GM11168 (cell line): ENCODE measurements around the gene SLC46A2.

Source experiments
- in situ Hi-C: fragments of 300-500 bp; cut with MboI; formaldehyde crosslinking; loops from one replicate; pipeline ENCODE4 v1.12.0; 2022; ENCODE audit warnings: low sequenced_read_pairs; ENCODE audit not compliant: unreplicated experiment

Gene SLC46A2

DNA sequence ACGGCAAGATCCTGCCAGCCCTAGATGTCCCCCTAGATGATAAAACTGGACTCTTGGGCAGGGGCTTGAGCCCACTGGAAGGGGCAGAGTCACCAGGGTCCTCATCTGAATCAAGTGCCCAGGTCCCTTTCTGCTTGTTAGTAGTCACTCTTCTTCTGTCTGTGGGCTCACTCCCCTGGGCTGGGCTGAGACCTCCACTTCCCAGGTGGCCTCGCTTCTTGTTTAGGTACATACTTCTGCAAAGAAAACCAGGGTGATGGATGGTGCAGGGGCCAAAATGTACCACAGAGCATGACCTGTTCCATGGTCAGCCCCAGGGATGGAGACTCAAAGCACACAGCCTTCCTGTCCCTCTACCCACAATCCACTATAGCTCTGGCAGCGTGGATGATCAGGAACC is 845 bp upstream of the SLC46A2 start:
- in situ Hi-C loops = no loop called here

DNA sequence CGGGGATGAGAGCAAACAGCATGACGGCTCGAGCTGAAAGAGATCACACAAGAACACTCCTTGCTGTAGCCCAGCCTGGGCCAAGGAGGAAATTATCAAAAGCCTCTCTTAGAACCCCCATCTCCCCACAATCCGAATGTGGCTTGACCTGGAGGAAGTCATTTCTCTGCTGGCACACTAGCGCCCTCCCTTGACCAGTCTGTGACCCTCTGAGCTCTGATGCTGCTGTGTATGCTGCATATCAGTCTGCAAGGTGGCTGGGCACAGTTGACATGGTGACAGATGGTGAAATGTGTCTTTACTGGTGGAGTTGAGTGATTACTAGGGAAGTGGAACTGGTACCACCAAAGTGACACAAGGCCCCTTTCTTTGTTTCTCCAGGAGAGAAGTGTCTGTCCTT is 3.3 kb downstream of the SLC46A2 start:
- in situ Hi-C loops = no loop called here

DNA sequence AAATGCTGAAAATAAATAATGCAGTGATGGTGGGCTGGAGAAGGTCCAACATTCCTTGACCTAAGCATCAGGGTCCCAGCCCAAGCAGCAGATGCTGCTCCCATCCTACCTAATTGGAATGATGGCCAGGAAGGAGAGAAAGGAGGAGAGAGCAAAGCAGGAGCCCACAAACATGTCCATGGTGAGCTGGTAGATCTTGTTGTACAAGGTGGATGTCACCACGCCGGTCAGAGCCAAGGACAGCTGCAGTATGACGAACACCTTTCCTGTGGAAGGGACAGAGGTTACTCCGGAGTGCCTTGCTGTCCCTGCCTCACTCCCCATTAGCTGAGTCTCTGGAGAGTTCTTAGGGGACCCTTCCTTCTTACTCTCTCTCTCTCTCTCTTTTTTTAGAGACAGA is 4.3 kb downstream of the SLC46A2 start:
- in situ Hi-C loops = no loop called here

DNA sequence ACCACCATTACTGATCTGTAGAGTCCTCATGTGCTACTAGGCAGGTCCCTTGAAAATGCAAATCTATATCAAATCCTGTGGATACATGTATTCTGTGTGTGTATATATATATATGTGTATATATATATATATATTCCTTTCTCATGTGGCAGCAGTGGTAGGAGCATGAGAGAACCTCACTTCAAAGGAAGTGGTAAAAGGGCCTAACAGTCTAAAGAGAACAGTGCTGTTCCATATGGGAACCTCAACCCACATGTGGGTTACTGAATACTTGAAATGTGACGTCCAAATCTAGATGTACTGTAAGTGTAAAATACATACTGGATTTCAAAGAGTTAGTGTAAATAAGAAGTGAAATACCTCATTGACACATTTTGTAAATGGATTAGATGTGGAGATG is 5.4 kb downstream of the SLC46A2 start:
- in situ Hi-C loops = no loop called here

DNA sequence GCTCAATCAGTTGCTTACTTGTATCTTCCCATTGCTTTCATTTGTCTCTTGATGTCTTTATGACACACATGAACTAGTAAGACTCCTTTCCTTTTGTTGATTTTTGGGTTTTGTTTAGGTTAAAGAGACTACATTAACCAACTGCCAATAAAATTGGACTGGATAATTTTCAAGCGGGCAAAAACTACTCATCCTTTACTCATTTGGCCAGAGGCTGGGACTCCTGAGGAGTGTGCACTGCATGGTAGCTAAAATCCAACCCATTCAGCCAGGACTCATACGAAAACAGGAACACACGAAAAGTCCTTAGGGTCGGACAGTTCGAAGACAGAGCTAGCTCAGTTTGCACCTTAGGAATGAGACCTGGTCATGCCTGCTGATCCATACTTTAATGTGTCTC is 6.0 kb downstream of the SLC46A2 start:
- in situ Hi-C loops = no loop called here

DNA sequence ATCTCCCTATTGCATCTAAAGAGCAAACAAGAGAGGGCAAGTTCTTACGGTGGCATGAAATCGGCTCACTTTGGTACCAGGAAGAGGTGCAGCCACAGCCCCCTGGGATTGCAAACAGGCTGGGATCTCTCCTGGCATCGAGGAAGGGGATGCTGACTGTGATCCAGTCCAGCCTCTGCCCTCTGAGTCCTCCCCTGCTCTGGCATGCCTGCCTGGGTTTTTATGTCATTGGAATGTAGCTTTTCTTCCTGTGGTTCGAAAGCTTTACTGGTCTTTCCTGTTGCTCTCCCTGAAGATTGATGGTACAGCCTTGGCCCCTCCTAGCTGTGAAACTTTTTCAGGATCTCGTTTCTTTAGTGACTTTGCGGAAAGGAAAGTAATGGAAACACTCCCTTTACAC is 6.6 kb downstream of the SLC46A2 start:
- in situ Hi-C loops = no loop called here

DNA sequence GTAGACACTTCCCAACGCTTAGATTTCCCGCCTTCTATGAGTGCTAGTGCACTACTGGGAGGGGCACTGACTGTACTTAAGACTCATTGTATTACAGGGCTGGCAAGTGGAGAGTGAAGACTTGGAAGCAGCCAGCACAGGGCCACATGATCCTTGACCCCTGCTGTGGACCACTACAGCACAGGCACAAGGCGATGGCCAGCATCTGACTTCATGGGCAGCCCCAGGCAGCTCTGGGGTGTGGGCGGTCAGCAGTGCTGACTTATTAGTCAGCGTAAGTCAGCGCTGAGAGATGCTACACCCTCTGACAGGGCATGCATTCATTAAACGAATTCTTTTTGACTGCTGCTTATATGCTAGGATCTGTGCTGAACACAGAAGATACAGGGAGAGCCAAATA is 9.3 kb downstream of the SLC46A2 start:
- in situ Hi-C loops = no loop called here

DNA sequence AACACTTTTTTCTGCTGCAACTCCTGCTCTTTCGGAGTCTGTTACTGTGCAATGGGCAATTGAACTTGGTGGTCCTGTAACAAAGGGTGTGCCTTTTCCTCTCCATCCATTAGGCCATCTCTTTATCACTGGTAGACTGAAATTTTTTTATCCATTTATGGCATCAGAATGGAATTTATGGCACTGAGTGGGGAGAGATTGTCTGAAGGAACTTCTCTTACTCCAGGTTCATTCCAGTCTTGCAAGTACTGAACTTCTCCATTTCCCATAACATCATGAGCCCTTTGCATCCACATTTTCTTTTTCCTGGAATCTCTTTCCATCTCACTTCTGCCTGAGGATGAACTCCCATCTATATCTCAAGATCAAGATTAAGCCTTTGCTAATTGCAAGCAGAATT is 10.0 kb downstream of the SLC46A2 start:
- in situ Hi-C loops = no loop called here

DNA sequence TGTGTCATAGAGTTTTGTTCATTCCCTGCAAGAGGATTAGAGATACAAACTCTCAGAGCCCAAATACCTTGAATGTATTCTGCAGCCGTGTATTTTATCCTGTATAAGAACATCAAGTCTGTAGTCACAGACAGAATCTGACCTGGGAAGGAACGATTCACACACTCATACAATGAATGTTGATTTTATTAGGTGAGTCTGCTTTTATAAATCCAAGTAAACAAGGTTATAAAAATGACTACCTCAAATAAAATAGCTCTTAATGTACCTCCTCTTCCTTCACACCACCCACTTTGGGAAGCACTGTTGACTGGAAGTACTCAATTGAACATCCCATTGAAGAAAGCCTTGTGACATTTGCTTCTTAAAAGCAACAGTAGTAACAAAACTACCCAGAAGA is 11.9 kb downstream of the SLC46A2 start:
- in situ Hi-C loops = no loop called here

DNA sequence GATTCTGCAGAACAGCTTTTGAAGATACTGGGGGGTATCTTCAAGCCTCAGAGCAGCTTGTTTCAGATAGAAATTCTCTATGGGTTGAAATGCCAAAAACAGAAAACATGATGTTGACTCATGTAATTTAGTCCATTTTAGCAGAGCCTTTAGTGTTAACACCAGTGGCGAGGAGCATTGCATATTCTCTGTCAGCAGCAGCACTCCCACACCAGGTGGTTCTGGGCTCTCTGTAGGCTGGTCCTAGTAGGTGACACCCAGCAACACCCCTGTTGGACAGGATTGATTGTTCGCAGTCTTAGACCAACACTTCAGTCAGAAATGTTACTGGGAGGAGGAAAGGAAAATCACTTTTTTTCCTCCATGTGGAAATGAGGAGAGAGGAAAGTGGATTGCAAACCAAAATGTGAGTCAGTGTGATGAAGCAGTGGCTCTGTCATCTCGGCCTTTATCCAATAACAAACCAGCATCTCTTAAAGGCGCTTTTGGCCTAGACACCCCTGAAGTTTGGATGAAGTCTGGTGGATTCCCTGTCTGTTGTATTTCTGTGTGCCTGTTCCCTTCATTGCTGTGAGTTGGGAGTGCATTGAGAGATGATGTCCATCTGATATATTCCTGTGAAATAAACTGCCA is 16.8 kb downstream of the SLC46A2 start:
- in situ Hi-C loops = no loop called here

DNA sequence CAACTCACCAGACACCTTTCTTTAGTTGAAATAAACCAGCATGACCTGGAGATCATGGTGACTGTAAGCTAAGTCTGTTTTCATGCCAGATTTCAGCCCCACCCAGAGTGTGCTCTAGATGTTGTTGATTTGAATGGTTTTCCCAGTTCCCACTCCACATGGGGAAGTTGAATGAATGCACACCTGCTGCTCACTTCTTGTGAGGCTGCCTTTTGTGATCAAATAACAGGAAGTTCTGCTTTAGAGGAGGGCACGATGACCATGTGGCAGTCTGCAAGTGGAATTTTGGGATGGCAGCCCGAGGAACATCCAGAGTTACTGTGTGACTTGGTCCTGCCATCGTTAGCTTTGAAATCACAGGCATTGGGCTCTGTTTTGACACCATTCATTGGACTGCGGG is 18.7 kb downstream of the SLC46A2 start:
- in situ Hi-C loops = no loop called here

DNA sequence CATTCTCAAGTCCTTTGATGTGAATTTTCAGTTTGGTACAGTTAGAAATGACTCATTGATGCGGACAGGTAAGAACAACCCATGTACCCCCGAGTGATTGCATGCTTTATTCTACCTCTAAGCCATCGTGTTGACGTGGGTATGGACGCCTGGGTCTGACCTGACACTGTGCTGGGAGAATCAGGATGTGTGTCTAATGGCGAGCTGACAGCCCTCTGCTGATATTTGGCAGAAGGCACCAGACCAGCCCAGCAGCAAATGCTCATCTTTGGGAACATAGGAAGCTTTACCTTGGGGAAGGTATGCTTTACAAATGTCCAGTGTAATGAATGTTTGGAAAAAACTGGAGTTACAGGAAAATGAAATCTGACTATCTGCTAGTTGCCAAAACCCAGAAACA is 20.1 kb downstream of the SLC46A2 start:
- in situ Hi-C loops = no loop called here

DNA sequence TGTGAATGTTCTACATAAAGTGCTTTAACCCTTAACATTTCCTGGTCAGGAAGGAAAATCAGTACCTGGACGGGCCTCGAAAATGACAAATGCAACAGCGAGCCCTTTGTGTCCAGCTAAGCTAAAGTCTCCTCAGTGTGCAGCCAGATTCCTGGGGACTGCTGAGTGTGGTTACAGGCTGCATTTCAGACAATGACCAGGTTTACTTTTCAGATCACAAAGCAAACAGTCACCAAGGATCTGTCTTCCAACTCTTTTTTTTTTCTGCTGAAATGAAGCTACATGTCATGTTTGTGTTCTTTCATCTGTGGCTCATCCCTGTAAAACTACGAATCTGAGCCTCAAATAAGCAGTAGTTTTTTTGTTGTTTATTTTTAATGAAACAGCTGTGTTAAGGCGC is 20.8 kb downstream of the SLC46A2 start:
- in situ Hi-C loops = no loop called here

DNA sequence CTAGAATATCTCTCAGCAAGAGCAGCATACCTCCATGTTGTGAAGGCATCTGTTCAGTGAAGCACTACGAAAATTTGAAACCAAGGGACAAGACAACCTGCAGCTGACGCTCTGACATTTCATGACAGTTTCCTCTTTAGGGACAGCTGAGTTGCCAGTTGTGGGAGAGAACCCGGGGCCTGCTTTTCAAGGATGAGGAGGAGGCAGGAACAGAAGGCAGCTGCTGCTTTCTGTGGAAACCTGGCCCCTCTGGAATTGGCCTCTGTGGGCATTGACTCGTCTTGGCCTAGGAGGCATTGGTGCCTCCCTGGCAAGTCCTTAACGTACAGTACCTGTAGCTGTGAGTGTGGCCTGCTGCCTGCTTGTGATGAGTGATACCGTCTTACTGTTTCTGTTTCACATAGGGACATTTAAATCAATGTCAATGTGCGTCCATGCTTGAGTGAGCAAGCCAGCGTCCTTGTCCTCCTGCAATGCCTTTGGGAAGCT is 21.6 kb downstream of the SLC46A2 start:
- in situ Hi-C loops = no loop called here

DNA sequence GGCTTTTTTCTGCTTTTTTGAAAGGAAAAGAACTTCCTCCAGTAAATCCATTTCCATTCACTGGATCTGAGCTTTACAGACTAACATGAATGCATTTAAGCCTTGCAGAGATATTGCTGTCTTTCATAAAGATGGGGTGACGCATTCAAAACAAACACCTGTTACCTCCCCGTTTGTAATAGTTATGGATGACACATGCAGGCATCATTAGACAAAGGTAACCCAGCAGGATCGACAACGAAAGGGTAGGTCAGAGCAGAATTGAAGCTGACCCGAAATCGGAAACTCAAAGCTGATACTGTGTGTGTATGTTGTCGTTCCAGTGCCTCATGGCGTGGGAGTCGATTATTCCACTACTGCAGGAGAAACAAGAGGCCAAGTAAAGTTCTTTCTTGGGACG is 22.2 kb downstream of the SLC46A2 start:
- in situ Hi-C loops = no loop called here

DNA sequence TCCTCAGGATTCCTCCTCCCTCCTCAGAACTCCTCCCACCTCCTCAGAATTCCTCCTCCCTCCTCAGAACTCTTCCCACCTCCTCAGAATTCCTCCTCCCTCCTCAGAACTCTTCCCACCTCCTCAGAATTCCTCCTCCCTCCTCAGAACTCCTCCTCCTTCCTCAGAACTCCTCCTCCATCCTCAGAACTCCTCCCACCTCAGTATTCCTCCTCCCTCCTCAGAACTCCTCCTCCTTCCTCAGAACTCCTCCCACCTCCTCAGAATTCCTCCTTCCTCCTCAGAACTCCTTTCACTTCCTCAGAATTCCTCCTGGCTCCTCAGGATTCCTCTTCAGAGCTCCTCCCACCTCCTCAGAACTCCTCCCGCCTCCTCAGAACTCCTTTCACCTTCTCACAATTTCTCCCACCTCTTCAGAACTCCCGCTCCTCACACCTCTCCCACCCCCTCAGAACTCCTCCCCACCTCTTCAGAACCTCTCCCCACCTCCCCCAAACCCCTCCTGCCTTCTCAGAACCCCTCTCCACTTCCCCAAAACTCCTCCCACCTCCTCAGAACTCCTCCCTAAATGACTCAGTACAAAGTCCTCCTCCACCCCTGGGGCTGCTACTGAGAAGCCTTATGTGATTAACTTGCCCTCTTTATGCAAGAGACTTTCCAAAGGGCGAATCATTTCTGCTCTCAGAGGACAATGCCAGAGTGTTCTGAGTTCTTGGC is 23.2 kb downstream of the SLC46A2 start:
- in situ Hi-C loops = no loop called here

DNA sequence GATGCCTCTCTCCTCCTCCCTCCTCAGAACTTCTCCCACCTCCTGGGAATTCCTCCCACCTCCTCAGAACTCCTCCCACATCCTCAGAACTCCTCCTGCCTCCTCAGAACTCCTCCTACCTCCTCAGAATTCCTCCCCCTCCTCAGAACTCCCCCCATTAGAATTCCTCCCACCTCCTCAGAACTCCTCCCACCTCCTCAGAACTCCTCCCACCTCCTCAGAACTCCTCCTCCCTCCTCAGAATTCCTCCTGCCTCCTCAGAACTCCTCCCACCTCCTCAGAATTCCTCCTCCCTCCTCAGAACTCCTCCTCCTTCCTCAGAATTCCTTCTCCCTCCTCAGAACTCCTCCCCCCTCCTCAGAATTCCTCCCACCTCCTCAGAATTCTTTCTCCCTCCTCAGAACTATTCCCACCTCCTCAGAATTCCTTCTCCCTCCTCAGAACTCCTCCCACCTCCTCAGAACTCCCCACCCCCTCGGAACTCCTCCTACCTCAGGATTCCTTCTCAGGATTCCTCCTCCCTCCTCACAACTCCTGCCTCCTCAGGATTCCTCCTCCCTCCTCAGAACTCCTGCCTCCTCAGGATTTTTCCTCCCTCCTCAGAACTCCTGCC is 23.9 kb downstream of the SLC46A2 start:
- in situ Hi-C loops = no loop called here

DNA sequence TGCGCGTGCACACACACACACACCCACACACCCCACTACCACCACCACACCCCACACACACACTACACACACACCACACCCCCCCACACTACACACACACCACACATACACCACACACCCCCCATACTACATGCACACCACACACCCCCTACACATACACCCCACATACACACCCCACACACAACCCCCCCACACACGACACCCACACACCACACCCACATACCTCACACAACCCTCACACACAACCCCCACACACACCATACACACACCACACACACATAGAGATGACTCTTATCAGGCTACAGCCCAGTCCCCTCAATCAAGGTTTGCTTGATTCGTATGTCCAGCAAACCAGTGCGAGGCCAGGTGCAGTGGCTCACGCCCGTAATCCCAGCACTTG is 25.7 kb downstream of the SLC46A2 start:
- in situ Hi-C loops = no loop called here

DNA sequence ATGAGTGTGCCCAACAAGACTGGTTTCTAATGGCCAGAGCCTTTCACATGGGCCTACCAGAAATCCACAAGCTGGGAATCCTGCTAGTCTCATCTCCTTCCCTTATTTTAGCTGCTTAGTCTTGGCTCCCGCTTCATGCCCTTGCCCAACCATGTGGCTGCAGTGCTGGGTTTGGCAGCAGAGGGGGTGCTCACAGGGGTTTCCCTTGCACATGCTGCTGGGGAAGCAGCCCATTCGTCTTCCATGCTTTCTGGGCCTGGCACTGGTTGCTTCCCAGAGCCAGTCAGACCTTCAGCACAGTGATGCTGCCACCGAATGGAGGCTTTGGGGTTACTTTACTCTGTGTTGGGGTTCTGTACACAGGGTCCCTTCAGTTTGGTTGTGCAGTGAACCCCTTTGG is 26.3 kb downstream of the SLC46A2 start:
- in situ Hi-C loops = no loop called here

DNA sequence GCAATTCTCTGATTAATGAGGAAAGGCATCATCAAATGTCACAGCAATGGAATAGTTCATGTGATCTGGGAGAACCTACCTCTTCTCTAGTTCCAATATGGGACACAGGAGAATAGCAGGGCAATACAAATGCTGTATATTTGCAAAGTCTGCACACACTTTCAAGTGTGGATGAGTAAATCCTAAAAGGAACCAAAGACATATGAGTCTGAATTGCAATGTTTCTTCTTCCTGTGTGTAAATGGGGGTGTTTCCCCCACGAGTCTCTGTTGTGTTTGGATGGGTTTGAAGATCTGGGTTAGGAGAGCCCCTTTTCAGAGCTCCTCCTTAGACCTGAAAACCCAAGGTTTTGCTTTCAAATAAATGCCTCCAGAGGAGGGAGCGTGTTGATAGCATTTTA is 26.9 kb downstream of the SLC46A2 start:
- in situ Hi-C loops = no loop called here

DNA sequence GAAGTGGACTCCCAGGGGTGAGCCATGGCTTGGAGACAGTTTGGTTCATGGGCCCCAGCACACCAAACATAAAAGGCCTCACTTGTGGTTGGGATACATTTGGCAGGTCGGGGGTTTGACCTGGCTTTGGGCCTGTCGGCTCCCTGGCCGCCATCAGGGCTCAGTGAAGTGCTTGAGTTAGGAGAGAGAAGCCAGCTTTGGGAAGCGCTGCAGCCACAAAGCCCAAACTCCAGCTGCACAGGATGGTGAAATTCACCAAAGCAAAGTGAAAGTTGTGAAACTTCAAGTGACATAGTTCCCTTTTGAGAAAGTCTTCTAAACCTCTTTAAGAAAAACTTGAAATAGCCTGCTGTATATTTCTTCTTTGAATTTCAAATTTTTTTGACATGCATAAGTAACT is 27.5 kb downstream of the SLC46A2 start:
- in situ Hi-C loops = no loop called here
